ENCODE measurements around the gene LRRD1. TPM values are rescaled to one million over a fixed set of nuclear protein-coding genes. Genes with fewer than 3 reads are reported as not detected.

Gene LRRD1
- total and polyA plus RNA-seq, 10 of the 15 experiments (the other 5 are each of a cell fraction or from before 2014, with no cell fraction given): 0.04 to 0.06 TPM; not detected in 8

DNA sequence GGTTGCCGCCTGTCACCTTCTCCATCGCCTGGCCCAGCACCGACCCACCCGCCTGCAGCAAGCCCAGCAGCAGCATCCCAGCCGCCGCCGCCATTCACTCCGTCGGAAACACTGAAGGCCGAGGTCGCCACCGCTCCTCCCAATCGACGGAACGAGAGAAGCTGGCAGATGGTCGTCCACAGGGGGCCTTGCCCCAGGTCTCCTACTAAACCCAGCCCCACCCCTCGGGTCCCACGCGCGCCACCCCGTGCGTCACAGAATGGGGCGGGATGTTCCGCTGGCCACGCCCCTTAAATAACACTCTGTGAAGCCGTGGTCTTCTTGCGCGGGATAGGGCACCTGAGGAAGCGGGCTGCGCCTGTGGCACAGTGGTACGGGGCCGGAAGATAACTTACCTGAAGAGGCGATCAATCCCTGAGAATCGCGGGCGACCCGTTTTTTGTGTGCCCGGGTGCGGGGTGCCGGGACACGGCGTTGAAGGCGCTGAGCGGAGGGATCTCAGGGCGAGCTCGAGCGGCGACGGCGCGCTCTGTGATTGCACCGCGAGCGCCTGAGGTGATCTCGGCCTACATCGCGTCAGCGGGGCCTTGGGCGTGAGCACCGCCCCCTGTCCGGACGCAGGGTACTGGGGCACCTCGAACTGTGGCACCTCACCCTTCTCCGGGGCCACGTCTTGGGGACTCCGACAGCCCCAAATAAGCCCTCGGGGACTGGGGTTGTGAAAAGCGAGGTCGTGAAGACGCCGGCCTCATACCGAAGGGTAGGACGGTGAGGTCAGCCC is 44.5 kb downstream of the LRRD1 start, which contains the start of gene CYP51A1 (continued):
- TF ChIP-seq KAT2A (conservative IDR thresholded peaks at IDR 0.05; ENCODE audit: control insufficient read depth, low read depth, low read length) (no peak), EGR1 (IDR thresholded peaks at IDR 0.05; ENCODE audit: borderline replicate concordance in 1 of 2, low read depth in 2 of 2, low read length in 2 of 2) (peak; percentile 14 to 30; a peak in 2 of 3 replicates), SIX5 (IDR thresholded peaks at IDR 0.05; ENCODE audit: low read depth, low read length, severe bottlenecking) (no peak), HDAC6 (IDR thresholded peaks at IDR 0.05; ENCODE audit: unreplicated experiment) (peak; percentile 68), CEBPB (IDR thresholded peaks at IDR 0.05; ENCODE audit: borderline replicate concordance in 1 of 2, low read depth in 2 of 2, low read length in 2 of 2) (no peak; a peak in 1 of 4 replicates), CBX5 (IDR thresholded peaks at IDR 0.05; ENCODE audit: low read depth) (peak; percentile 63; the same call in 1 of the 2 replicates), MTA2 (IDR thresholded peaks at IDR 0.05; ENCODE audit: low read depth) (peak; percentile 78), CBX3 (IDR thresholded peaks at IDR 0.05; ENCODE audit: borderline replicate concordance, low read depth) (no peak), RCOR1 (conservative IDR thresholded peaks at IDR 0.05; ENCODE audit: low read depth, low read length) (peak; percentile 74; the same call in 1 of the 2 replicates), ZBTB33 (IDR thresholded peaks at IDR 0.05) (no peak), SUPT20H (IDR thresholded peaks at IDR 0.05; ENCODE audit: borderline replicate concordance, control insufficient read depth, low read depth, low read length) (no peak), ZBED1 (IDR thresholded peaks at IDR 0.05; ENCODE audit: borderline replicate concordance) (no peak), IRF4 (IDR thresholded peaks at IDR 0.05; ENCODE audit: low read depth, low read length) (no peak), YY1 (IDR thresholded peaks at IDR 0.05; ENCODE audit: low read depth, low read length) (peak; percentile 43; the same call in 1 of the 2 replicates), JUND (IDR thresholded peaks at IDR 0.05; ENCODE audit: low read depth, low read length) (no peak), RAD21 (IDR thresholded peaks at IDR 0.05; ENCODE audit: insufficient read depth, low read depth, low read length) (no peak), IKZF2 (IDR thresholded peaks at IDR 0.05) (peak; percentile 54 to 85; a peak in 3 of 4 replicates), ZNF622 (IDR thresholded peaks at IDR 0.05) (no peak), RBBP5 (conservative IDR thresholded peaks at IDR 0.05) (no peak)
- TF ChIP-seq, protein P1, sequence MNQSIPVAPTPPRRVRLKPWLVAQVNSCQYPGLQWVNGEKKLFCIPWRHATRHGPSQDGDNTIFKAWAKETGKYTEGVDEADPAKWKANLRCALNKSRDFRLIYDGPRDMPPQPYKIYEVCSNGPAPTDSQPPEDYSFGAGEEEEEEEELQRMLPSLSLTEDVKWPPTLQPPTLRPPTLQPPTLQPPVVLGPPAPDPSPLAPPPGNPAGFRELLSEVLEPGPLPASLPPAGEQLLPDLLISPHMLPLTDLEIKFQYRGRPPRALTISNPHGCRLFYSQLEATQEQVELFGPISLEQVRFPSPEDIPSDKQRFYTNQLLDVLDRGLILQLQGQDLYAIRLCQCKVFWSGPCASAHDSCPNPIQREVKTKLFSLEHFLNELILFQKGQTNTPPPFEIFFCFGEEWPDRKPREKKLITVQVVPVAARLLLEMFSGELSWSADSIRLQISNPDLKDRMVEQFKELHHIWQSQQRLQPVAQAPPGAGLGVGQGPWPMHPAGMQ (IDR thresholded peaks at IDR 0.05; ENCODE audit: borderline replicate concordance): no peak
- TF ChIP-seq, protein P2, sequence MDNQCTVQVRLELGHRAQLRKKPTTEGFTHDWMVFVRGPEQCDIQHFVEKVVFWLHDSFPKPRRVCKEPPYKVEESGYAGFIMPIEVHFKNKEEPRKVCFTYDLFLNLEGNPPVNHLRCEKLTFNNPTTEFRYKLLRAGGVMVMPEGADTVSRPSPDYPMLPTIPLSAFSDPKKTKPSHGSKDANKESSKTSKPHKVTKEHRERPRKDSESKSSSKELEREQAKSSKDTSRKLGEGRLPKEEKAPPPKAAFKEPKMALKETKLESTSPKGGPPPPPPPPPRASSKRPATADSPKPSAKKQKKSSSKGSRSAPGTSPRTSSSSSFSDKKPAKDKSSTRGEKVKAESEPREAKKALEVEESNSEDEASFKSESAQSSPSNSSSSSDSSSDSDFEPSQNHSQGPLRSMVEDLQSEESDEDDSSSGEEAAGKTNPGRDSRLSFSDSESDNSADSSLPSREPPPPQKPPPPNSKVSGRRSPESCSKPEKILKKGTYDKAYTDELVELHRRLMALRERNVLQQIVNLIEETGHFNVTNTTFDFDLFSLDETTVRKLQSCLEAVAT (IDR thresholded peaks at IDR 0.05): peak; percentile 96
- TF ChIP-seq, protein P3, sequence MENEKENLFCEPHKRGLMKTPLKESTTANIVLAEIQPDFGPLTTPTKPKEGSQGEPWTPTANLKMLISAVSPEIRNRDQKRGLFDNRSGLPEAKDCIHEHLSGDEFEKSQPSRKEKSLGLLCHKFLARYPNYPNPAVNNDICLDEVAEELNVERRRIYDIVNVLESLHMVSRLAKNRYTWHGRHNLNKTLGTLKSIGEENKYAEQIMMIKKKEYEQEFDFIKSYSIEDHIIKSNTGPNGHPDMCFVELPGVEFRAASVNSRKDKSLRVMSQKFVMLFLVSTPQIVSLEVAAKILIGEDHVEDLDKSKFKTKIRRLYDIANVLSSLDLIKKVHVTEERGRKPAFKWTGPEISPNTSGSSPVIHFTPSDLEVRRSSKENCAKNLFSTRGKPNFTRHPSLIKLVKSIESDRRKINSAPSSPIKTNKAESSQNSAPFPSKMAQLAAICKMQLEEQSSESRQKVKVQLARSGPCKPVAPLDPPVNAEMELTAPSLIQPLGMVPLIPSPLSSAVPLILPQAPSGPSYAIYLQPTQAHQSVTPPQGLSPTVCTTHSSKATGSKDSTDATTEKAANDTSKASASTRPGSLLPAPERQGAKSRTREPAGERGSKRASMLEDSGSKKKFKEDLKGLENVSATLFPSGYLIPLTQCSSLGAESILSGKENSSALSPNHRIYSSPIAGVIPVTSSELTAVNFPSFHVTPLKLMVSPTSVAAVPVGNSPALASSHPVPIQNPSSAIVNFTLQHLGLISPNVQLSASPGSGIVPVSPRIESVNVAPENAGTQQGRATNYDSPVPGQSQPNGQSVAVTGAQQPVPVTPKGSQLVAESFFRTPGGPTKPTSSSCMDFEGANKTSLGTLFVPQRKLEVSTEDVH (IDR thresholded peaks at IDR 0.05; ENCODE audit: low read depth, partially characterized antibody): peak; percentile 27

All from GM12878 (cell line).